Activated CD4-positive, alpha-beta memory T cell treated with anti-CD3 and anti-CD28 coated beads, Interleukin-2, amount 10 ng/mL, durations not matched to agents 7 days and 5 days (primary cell): Measurements from ENCODE around the gene B4GALT5. TPM values are rescaled to one million over a fixed set of nuclear protein-coding genes. Genes with fewer than 3 reads are reported as not detected.

ENCODE experiments used
- CTCF ChIA-PET: fragments of 350-600 bp; sonication (Branson Sonifier 250); formaldehyde crosslinking; loops from one replicate; lab custom pipeline; 2021; ENCODE audit warnings: antibody characterized with exemption, inconsistent platforms; lab: Charles Lee
- POLR2A ChIA-PET: fragments of 350-600 bp; sonication (Branson Sonifier 250); formaldehyde crosslinking; loops from one replicate; lab custom pipeline; 2021; ENCODE audit warnings: antibody characterized with exemption; lab: Charles Lee
- DNase-seq: peaks from one replicate; pipeline ENCODE4 v3.0.0-alpha.2; 2020
- H3K27ac Mint-ChIP-seq: one replicate; pipeline ENCODE4 v1.8.0; 2021; ENCODE audit warnings: mild to moderate bottlenecking, mixed read lengths
- H3K27me3 Mint-ChIP-seq: one replicate; pipeline ENCODE4 v1.8.0; 2021; ENCODE audit warnings: mixed read lengths
- H3K36me3 Mint-ChIP-seq: one replicate; pipeline ENCODE4 v1.8.0; 2021; ENCODE audit warnings: low read depth, mixed read lengths
- H3K4me1 Mint-ChIP-seq: one replicate; pipeline ENCODE4 v1.8.0; 2021; ENCODE audit warnings: mixed read lengths
- H3K4me3 Mint-ChIP-seq: one replicate; pipeline ENCODE4 v1.8.0; 2021; ENCODE audit warnings: mild to moderate bottlenecking, mixed read lengths
- H3K9me3 Mint-ChIP-seq: one replicate; pipeline ENCODE4 v1.8.0; 2021; ENCODE audit warnings: mixed read lengths
- total RNA-seq, 2 experiments: library from RNA; stranded (reverse); gene quantifications; one replicate each; pipeline ENCODE4 v1.2.3, GENCODE V29; 2021

The B4GALT5 gene
- total RNA-seq, 2 experiments from 2014 or later: 21.6 to 22.4 TPM

DNA sequence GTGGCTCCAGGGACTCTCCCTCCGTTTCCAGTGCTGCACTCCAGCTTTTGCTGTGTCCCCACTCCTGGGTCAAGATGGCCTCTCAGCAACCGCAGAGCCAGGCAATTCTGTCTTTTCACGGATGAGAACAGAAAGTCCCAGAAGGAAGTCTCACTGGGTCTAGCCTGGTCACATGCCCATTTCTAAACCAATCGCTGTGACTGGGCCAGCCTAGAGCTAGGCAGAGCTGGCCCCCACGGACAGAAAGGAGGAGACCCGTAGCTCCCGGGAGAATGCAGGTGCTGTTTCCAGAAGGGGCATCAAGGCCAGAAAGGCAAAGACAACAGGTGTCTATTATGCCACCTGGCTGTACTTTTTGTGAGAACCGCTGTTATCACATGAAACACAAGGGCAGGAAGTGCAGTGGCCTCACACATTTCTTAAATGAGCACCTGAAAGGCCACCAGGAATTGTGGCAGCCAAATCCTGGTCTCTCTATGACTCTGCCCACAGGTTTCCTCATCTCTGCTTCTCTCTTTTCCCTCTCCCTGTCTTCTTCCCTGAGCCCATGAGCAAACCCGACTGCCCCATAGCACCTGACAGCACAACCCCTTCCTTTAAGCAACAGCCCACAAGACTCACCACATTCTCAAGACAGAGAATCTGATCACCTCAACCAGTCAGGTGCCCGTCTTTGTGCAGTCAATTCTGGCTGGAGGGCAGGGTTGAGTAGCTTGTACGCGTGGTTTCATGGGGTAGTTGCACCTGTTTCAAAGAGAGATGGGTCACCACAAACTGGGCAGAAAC lies 37.1 kb upstream of the B4GALT5 start:
- Mint-ChIP-seq H3K27ac (no peak overlapping the region), H3K4me1 (peaks cover 9% of the 10 kb centered on the region), H3K9me3 (no peaks in the 10 kb centered on the region), H3K36me3 (no peaks in the 10 kb centered on the region), H3K4me3 (no peak overlapping the region), H3K27me3 (peaks cover 21% of the 10 kb centered on the region)
- POLR2A ChIA-PET: no interaction called here
- CTCF ChIA-PET: interaction anchor here (0.7 kb wide), 1 partner anchor 90 kb away, joined by 6 read pairs; no protein-coding TSS in a partner anchor
- peak; percentile 18 for DNase-seq

DNA sequence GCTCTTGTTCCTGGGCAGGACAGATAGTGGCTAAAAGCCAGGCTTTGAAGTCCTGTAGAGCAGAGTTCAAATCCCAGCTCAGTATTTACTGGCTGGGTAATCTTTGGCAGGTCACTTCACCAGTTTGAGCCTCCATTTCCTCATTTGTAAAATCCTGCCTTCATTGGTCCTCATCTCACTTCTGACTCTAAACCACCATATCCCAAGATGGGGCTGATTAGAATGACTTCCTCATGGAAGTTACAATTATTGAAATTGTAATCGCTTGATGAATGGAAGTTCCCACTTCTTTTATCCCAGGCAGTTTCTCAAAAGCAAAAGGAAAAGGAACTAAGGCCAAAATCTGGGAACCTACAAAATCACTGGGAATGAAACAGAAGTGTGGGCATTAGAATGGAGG lies 35.9 kb upstream of the B4GALT5 start:
- Mint-ChIP-seq H3K36me3 (no peaks in the 10 kb centered on the region), H3K4me1 (peaks cover 9% of the 10 kb centered on the region), H3K4me3 (no peak overlapping the region), H3K27ac (no peak overlapping the region), H3K9me3 (no peaks in the 10 kb centered on the region), H3K27me3 (peaks cover 20% of the 10 kb centered on the region)
- ChIA-PET POLR2A (no interaction called here), CTCF (interaction anchor here (0.6 kb wide), 1 partner anchor 32 kb away, joined by 3 read pairs; no protein-coding TSS in a partner anchor)
- DNase-seq: no peak

DNA sequence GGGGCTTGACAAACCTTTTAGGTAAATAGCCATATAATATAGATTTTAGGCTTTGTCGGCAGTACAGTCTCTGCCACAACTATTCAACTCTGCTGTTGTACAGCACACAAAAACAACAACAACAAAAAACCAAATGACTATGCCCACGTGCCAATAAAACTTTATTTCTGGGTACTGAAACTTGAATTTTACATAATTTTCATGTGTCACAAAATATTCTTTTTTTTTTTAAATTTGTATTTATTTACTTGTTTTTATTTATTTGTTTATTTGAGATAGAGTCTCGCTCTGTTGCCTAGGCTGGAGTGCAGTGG lies 34.8 kb upstream of the B4GALT5 start:
- Mint-ChIP-seq H3K4me3 (no peak overlapping the region), H3K9me3 (no peaks in the 10 kb centered on the region), H3K27ac (no peak overlapping the region), H3K27me3 (peaks cover 19% of the 10 kb centered on the region), H3K4me1 (peaks cover 9% of the 10 kb centered on the region), H3K36me3 (no peaks in the 10 kb centered on the region)
- POLR2A ChIA-PET: no interaction called here
- DNase-seq: no peak
- CTCF ChIA-PET: no interaction called here

DNA sequence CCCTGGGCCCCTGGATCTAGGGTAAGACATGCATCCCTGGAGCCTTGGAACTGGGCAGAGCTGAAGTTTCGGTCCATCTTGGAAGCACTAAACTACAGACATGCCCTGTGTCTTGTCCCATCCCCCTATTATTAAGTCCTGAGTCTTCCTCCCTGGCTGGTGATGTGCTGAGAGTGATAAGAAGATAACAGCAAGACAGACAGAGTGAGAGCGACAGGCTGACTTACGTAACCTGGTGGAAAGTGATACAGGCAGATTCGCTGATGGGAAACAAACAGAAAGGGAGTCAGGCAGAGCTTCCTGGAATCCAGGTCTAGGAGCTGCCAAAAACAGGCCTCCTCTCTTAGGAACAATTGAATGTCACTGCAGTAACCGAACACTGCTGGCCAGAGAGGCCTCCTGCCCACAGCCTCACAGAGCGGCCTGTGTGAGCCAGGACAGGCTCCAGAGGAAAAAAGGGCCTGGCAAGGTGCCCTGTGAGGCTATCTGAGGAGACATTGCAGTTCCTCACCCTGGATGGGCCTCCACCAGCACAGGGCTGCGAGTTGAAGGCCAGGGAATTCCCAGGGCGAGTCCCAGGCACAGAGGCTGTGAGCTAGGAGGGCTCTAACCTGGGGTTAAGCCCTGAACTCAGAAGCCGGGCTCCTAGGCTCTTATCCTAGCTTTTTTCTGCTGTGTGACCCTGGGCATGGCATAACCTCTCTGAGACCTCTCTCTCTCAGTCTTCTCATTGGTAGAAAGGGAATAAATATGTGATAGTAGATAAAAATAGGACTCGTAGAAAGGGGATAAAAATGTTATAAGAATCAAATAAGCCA lies 34.2 kb upstream of the B4GALT5 start:
- Mint-ChIP-seq H3K4me1 (peaks cover 9% of the 10 kb centered on the region), H3K27ac (no peak overlapping the region), H3K27me3 (peaks cover 21% of the 10 kb centered on the region)

DNA sequence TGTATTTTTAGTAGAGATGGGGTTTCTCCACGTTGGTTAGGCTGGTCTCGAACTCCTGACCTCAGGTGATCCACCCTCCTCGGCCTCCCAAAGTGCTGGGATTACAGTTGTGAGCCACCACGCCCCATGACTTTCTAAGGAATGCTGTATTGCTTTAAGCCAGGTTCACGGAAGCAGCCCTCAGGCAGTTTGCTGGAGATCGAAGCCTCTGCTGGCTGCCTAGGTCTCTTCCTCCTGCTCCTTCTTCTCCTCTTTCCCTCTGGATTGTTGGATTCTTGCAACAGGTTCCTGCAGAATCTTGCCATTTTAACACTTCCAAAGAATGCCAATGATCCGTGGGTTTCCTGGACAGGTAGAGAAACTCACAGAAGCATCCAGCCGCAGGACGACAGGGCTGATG lies 29.3 kb upstream of the B4GALT5 start:
- POLR2A ChIA-PET: no interaction called here
- DNase-seq: no peak
- CTCF ChIA-PET: no interaction called here
- H3K27me3 Mint-ChIP-seq: peaks cover 12% of the 10 kb centered on the region
- H3K36me3 Mint-ChIP-seq: no peaks in the 10 kb centered on the region
- H3K4me3 Mint-ChIP-seq: no peak overlapping the region
- no peaks in the 10 kb centered on the region for H3K4me1 Mint-ChIP-seq
- H3K27ac Mint-ChIP-seq: no peak overlapping the region
- no peaks in the 10 kb centered on the region for H3K9me3 Mint-ChIP-seq

More for the DNA sequence above, 34.2 kb upstream of the B4GALT5 start:
- H3K4me3 Mint-ChIP-seq: no peak overlapping the region
- no peaks in the 10 kb centered on the region for H3K9me3 Mint-ChIP-seq
- ChIA-PET CTCF (interaction anchor here (0.6 kb wide), 1 partner anchor 115 kb away, joined by 3 read pairs; no protein-coding TSS in a partner anchor), POLR2A (no interaction called here)
- H3K36me3 Mint-ChIP-seq: no peaks in the 10 kb centered on the region
- no peak for DNase-seq

DNA sequence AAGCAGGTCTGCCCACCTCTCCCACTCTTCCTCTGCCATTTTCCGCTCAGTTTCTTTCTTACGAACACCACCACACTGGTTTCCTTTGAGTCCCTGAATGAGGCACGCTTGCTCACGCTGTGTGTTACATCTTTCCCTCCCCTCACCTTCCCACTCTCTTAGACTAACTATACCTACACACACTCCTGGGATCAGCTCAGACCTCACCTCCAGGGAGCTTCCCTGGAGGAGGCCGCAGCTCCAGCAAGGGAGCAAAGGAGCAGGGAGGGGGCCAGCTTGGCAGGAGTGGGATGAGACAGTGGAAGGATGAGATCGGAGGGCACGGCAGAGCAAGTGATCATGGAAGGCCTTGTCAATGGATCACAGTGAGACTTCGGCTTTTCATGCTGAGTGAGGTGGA lies 28.3 kb upstream of the B4GALT5 start:
- ChIA-PET POLR2A (no interaction called here), CTCF (no interaction called here)
- Mint-ChIP-seq H3K4me1 (peaks cover 3% of the 10 kb centered on the region), H3K27me3 (peaks cover 12% of the 10 kb centered on the region), H3K36me3 (no peaks in the 10 kb centered on the region), H3K4me3 (no peak overlapping the region), H3K27ac (no peak overlapping the region), H3K9me3 (no peaks in the 10 kb centered on the region)
- no peak for DNase-seq

DNA sequence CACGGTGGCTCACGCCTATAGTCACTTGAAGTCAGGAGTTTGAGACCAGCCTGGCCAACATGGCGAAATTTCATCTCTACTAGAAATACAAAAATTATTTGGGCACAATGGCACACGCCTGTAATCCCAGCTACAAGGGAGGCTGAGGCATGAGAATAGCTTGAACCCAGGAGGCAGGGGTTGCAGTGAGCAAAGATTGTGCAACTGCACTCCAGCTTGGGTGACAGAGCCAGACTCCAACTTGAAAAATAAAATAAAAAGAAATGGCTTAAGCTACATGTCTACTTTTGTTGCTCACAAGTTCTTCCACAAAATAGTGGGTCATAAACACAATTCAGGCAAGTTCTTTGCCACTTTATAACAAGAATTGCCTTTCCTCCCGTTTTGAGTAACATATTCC lies 27.1 kb upstream of the B4GALT5 start:
- no peak overlapping the region for H3K4me3 Mint-ChIP-seq
- no peaks in the 10 kb centered on the region for H3K9me3 Mint-ChIP-seq
- peaks cover 3% of the 10 kb centered on the region for H3K4me1 Mint-ChIP-seq
- no peaks in the 10 kb centered on the region for H3K36me3 Mint-ChIP-seq
- peaks cover 14% of the 10 kb centered on the region for H3K27me3 Mint-ChIP-seq
- CTCF ChIA-PET: no interaction called here
- POLR2A ChIA-PET: no interaction called here
- H3K27ac Mint-ChIP-seq: no peak overlapping the region
- DNase-seq: no peak

DNA sequence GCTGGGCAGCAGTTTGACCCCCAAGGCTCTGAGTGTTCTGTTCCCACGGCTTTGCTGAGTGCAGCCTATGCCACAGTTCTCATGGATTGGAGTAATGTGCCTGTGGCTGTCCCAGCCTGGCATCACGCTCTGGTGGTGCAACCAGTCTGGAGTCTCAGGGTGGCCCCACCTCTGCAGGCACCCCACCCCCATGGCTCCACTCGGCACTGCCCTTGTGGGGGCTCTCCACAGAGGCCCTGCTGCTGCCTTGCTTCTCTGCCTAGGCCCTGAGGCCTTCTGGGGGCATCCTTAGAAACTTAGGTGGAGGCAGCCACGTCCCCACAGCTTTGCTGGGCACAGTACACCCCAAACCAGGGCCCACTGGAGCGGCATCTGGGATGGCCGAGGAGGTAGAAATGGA lies 25.4 kb upstream of the B4GALT5 start:
- H3K4me1 Mint-ChIP-seq: peaks cover 3% of the 10 kb centered on the region
- no peaks in the 10 kb centered on the region for H3K36me3 Mint-ChIP-seq
- ChIA-PET CTCF (no interaction called here), POLR2A (interaction anchor here (1.5 kb wide), 1 partner anchor 10 kb away, joined by 3 read pairs; no protein-coding TSS in a partner anchor)
- peaks cover 13% of the 10 kb centered on the region for H3K27me3 Mint-ChIP-seq
- H3K27ac Mint-ChIP-seq: no peak overlapping the region
- no peak overlapping the region for H3K4me3 Mint-ChIP-seq
- H3K9me3 Mint-ChIP-seq: no peaks in the 10 kb centered on the region
- no peak for DNase-seq

DNA sequence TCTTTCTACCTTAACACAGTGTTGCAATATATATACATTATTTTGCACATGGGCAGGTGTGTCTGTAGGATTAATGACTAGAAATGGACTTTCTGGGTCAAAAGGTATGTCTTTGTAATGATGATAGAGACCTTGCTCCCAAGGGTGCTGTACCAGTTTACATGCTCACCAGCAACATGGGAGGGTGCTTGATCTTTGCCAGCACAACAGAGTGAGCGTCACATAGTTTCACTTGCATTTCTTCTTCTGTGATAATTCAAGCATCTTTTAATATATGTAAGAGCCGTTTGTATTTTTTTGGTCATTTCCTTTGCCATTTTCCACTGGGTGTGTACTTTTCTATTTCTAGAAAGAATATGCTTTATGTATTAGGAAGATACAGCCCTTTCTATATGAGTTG lies 23.6 kb upstream of the B4GALT5 start:
- no peak overlapping the region for H3K4me3 Mint-ChIP-seq
- DNase-seq: no peak
- H3K27me3 Mint-ChIP-seq: peaks cover 10% of the 10 kb centered on the region
- H3K4me1 Mint-ChIP-seq: peaks cover 3% of the 10 kb centered on the region
- H3K36me3 Mint-ChIP-seq: no peaks in the 10 kb centered on the region
- CTCF ChIA-PET: no interaction called here
- H3K27ac Mint-ChIP-seq: no peak overlapping the region
- no peaks in the 10 kb centered on the region for H3K9me3 Mint-ChIP-seq
- POLR2A ChIA-PET: no interaction called here

DNA sequence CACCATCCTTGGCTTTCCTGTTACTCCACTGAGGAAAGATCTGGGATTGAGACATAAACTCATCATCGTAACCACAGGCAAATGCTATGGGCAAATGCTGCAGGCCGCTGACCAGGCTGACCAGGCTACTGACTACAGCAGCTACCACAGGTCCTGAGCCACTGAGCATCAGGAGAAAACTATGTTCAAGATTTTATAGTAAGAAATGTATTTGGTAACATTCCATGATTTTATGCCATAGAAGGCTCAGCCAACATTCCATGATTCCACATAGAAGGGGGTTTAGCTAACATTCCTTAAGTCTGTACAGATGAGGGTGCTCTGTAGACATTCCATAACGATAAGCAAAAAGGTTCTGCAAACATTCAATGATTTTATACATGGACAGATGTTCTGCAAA lies 16.1 kb upstream of the B4GALT5 start:
- Mint-ChIP-seq H3K27me3 (peaks cover 3% of the 10 kb centered on the region), H3K27ac (no peak overlapping the region), H3K4me1 (peaks cover 9% of the 10 kb centered on the region), H3K9me3 (no peaks in the 10 kb centered on the region), H3K36me3 (no peaks in the 10 kb centered on the region), H3K4me3 (no peak overlapping the region)
- POLR2A ChIA-PET: interaction anchor here (1.4 kb wide), 1 partner anchor 9 kb away, joined by 3 read pairs; no protein-coding TSS in a partner anchor
- CTCF ChIA-PET: no interaction called here
- DNase-seq: no peak

DNA sequence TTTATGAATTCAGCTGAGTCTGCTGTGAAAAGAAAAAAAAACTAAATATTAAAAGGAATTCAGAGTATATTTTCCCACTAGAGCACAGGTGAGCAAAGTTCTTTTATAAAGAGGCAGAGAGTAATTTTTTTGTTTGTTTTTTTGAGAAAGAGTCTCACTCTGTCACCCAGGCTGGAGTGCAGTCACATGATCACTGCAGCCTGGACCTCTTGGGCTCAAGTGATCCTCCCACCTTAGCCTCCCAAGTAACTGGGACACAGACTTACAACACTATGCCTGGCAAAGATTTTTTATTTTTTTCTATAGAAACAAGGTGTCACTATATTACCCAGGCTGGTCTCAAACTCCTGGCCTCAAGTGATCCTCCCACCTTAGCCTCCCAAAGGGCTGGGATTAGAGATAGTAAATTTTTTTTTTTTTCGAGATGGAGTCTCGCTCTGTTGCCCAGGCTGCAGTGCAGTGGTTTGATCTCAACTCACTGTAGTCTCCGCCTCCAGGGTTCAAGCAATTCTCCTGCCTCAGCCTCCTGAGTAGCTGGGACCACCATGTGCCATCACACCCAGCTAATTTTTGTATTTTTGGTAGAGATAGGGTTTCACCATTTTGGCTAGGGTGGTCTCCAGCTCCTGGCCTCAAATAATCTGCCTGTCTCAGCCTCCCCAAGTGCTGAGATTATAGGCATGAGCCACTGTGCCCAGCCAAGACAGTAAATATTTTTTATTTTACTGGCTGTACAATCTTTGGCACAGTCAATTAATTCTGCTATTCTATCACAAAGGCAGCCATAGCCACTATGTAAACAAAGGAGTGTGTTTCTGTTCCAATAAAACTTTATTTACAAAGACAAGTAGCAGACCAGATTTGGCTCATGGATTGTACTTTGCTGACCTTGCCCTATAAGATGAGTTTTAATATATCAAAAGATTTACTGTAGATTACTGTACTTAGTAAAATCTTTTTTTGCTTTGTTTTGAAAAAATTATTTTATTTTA lies 14.5 kb upstream of the B4GALT5 start:
- Mint-ChIP-seq H3K36me3 (no peaks in the 10 kb centered on the region), H3K27ac (no peak overlapping the region), H3K4me1 (peaks cover 15% of the 10 kb centered on the region), H3K4me3 (no peak overlapping the region), H3K27me3 (peaks cover 3% of the 10 kb centered on the region), H3K9me3 (no peaks in the 10 kb centered on the region)
- DNase-seq: no peak
- CTCF ChIA-PET: interaction anchor here (2.2 kb wide), 1 partner anchor 118 kb away, joined by 4 read pairs; no protein-coding TSS in a partner anchor
- POLR2A ChIA-PET: interaction anchor here (1.4 kb wide), 1 partner anchor 11 kb away, joined by 3 read pairs; no protein-coding TSS in a partner anchor

DNA sequence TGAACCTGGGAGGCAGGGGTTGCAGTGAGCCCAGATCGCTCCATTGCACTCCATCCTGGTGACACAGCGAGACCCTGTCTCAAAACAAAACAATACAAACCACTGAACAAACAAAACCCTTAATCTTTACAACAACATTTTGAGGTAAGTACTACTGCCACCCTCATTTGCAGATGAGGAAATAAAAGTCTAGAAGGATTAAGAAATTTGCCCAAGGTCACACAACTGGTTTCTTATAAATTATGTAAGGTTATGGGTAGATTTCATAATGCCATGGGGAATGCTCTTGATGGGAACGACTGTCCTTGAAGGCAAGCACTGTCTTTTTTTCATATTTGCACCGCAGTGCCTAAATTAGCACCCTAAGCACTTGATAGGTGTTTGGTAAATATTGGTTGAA lies 13.8 kb upstream of the B4GALT5 start:
- peaks cover 3% of the 10 kb centered on the region for H3K27me3 Mint-ChIP-seq
- H3K9me3 Mint-ChIP-seq: no peaks in the 10 kb centered on the region
- ChIA-PET CTCF (interaction anchor here (2.2 kb wide), 1 partner anchor 118 kb away, joined by 4 read pairs; no protein-coding TSS in a partner anchor), POLR2A (interaction anchor here (3.1 kb wide), 1 partner anchor 14 kb away, joined by 10 read pairs; the partner anchor contains the start of gene B4GALT5)
- no peaks in the 10 kb centered on the region for H3K36me3 Mint-ChIP-seq
- H3K4me3 Mint-ChIP-seq: no peak overlapping the region
- H3K4me1 Mint-ChIP-seq: peaks cover 16% of the 10 kb centered on the region
- H3K27ac Mint-ChIP-seq: no peak overlapping the region
- no peak for DNase-seq
